Activated CD4-positive, alpha-beta T cell treated with anti-CD3 and anti-CD28 coated beads for 36 hours (primary cell): ENCODE data around the gene MPC1. TPM values are rescaled to one million over a fixed set of nuclear protein-coding genes. Genes with fewer than 3 reads are reported as not detected.
A peak's percentile ranks its signal among the peaks of the same experiment; 100 is the strongest.

ENCODE experiments used
- ATAC-seq: fragments of 200-7000 bp; cut with Tn5 transposase; one replicate; pipeline ENCODE4 v1.10.0; 2021; ENCODE audit warnings: mild to moderate bottlenecking, moderate library complexity
- CTCF ChIA-PET: fragments of 350-600 bp; sonication (Branson Sonifier 250); formaldehyde crosslinking; loops from one replicate; lab custom pipeline; 2021; ENCODE audit warnings: antibody characterized with exemption; lab: Charles Lee
- POLR2A ChIA-PET: fragments of 350-600 bp; sonication (Branson Sonifier 250); formaldehyde crosslinking; loops from one replicate; lab custom pipeline; 2021; ENCODE audit warnings: antibody characterized with exemption, inconsistent platforms; lab: Charles Lee
- DNase-seq: peaks from one replicate; pipeline ENCODE4 v3.0.0-alpha.2; 2020
- H3K27ac Mint-ChIP-seq: one replicate; pipeline ENCODE4 v1.8.0; 2021; ENCODE audit warnings: mixed read lengths
- H3K27me3 Mint-ChIP-seq: one replicate; pipeline ENCODE4 v1.8.0; 2021; ENCODE audit warnings: mixed read lengths
- H3K36me3 Mint-ChIP-seq: one replicate; pipeline ENCODE4 v1.8.0; 2021; ENCODE audit warnings: low read depth, mixed read lengths
- H3K4me1 Mint-ChIP-seq: one replicate; pipeline ENCODE4 v1.8.0; 2021; ENCODE audit warnings: mixed read lengths
- H3K4me3 Mint-ChIP-seq: one replicate; pipeline ENCODE4 v1.8.0; 2021; ENCODE audit warnings: mild to moderate bottlenecking, moderate library complexity, mixed read lengths
- H3K9me3 Mint-ChIP-seq: one replicate; pipeline ENCODE4 v1.8.0; 2021; ENCODE audit warnings: low read depth, mixed read lengths
- intact Hi-C, 2 experiments: fragments of 100-400 bp; cut with DNase I in 1 of 2; cut with micrococcal nuclease in 1 of 2; formaldehyde crosslinking; loops; one replicate each; pipeline versions ENCODE4 v1.14.2 to v1.15.1; 2022 to 2024; cut with DNase I, micrococcal nuclease
- total RNA-seq, 2 experiments: library from RNA; stranded (reverse); gene quantifications; one replicate each; pipeline ENCODE4 v1.2.3, GENCODE V29; 2021

The MPC1 gene
- total RNA-seq: 10 to 100 TPM; 17.7 to 20.5 TPM

- Mint-ChIP-seq H3K27ac (peak within 1 kb of the TSS; percentile 75), H3K27me3 (no peaks in the 10 kb centered on the region)
- peak; percentile 97 for DNase-seq
Observed at GRCh38 chr6:166382933-166383801, at the start of gene MPC1. MPC1 (minus strand) TSS chr6:166382940; CDS start chr6:166382876, 64 bp downstream.

GRCh38 chr6:166430269-166430668, 47.5 kb upstream of the MPC1 start:
- intact Hi-C loops: no loop called here
- Mint-ChIP-seq H3K9me3 (peaks cover 2% of the 10 kb centered on the region), H3K4me1 (peaks cover under 1% of the 10 kb centered on the region), H3K36me3 (peaks cover 8% of the 10 kb centered on the region), H3K27me3 (no peaks in the 10 kb centered on the region), H3K27ac (no peak overlapping the region), H3K4me3 (no peak overlapping the region)
- ChIA-PET CTCF (no interaction called here), POLR2A (no interaction called here)
- no peak for ATAC-seq
- no peak for DNase-seq

More at GRCh38 chr6:166382933-166383801, at the start of gene MPC1:
- ChIA-PET POLR2A (no interaction called here), CTCF (interaction anchor here (1.1 kb wide), 1 partner anchor 70 kb away, joined by 4 read pairs; no protein-coding TSS in a partner anchor)
- Mint-ChIP-seq H3K9me3 (no peaks in the 10 kb centered on the region), H3K36me3 (no peaks in the 10 kb centered on the region), H3K4me3 (peak within 1 kb of the TSS; percentile 86), H3K4me1 (peaks cover 4% of the 10 kb centered on the region)
- ATAC-seq: peak; percentile 95
- intact Hi-C loops: loop anchor here (1.0 to 10.0 kb wide), 10 partner anchors 34 to 1442 kb away; partner anchors contain the start of genes RPS6KA2 (in 2 of the 2), SFT2D1 (in 2 of the 2), AFDN (in 1 of the 2) and CEP43 (in 1 of the 2)

- H3K36me3 Mint-ChIP-seq: peaks cover 12% of the 10 kb centered on the region
- ChIA-PET CTCF (interaction anchor here (1.0 kb wide), 1 partner anchor 24 kb away, joined by 3 read pairs; no protein-coding TSS in a partner anchor), POLR2A (no interaction called here)
- H3K27ac Mint-ChIP-seq: no peak overlapping the region
- no peak for DNase-seq
- intact Hi-C loops: no loop called here
- H3K4me1 Mint-ChIP-seq: peaks cover 11% of the 10 kb centered on the region
- H3K9me3 Mint-ChIP-seq: peaks cover 2% of the 10 kb centered on the region
- no peak for ATAC-seq
- H3K4me3 Mint-ChIP-seq: no peak overlapping the region
- H3K27me3 Mint-ChIP-seq: no peaks in the 10 kb centered on the region
Observed at GRCh38 chr6:166424431-166424830, 41.7 kb upstream of the MPC1 start.

GRCh38 chr6:166423781-166424180, 41.0 kb upstream of the MPC1 start:
- no peak for DNase-seq
- CTCF ChIA-PET: interaction anchor here (1.0 kb wide), 1 partner anchor 23 kb away, joined by 3 read pairs; no protein-coding TSS in a partner anchor

GRCh38 chr6:166423051-166423745, 40.5 kb upstream of the MPC1 start:
- no peak for ATAC-seq
- Mint-ChIP-seq H3K4me3 (no peak overlapping the region), H3K36me3 (peaks cover 7% of the 10 kb centered on the region), H3K27ac (no peak overlapping the region), H3K9me3 (no peaks in the 10 kb centered on the region), H3K27me3 (no peaks in the 10 kb centered on the region), H3K4me1 (peaks cover 23% of the 10 kb centered on the region)
- POLR2A ChIA-PET: interaction anchor here (0.6 kb wide), 1 partner anchor 242 kb away, joined by 3 read pairs; no protein-coding TSS in a partner anchor
- intact Hi-C loops: no loop called here
- CTCF ChIA-PET: interaction anchor here (1.0 kb wide), 1 partner anchor 23 kb away, joined by 3 read pairs; no protein-coding TSS in a partner anchor
- DNase-seq: no peak

More at GRCh38 chr6:166423781-166424180, 41.0 kb upstream of the MPC1 start:
- H3K4me1 Mint-ChIP-seq: peaks cover 17% of the 10 kb centered on the region
- H3K4me3 Mint-ChIP-seq: no peak overlapping the region
- intact Hi-C loops: no loop called here
- H3K36me3 Mint-ChIP-seq: peaks cover 9% of the 10 kb centered on the region
- POLR2A ChIA-PET: no interaction called here
- H3K27me3 Mint-ChIP-seq: no peaks in the 10 kb centered on the region
- no peak overlapping the region for H3K27ac Mint-ChIP-seq
- no peak for ATAC-seq
- peaks cover 2% of the 10 kb centered on the region for H3K9me3 Mint-ChIP-seq

- H3K36me3 Mint-ChIP-seq: peaks cover 9% of the 10 kb centered on the region
- no peaks in the 10 kb centered on the region for H3K27me3 Mint-ChIP-seq
- intact Hi-C loops: no loop called here
- H3K9me3 Mint-ChIP-seq: no peaks in the 10 kb centered on the region
- peaks cover 32% of the 10 kb centered on the region for H3K4me1 Mint-ChIP-seq
- H3K27ac Mint-ChIP-seq: no peak overlapping the region
- H3K4me3 Mint-ChIP-seq: no peak overlapping the region
- ATAC-seq: no peak
- DNase-seq: no peak
- POLR2A ChIA-PET: no interaction called here
- CTCF ChIA-PET: interaction anchor here (1.0 kb wide), 1 partner anchor 22 kb away, joined by 3 read pairs; no protein-coding TSS in a partner anchor
Observed at GRCh38 chr6:166422201-166422940, 39.6 kb upstream of the MPC1 start.

- ATAC-seq (no peak), DNase-seq (no peak)
- intact Hi-C loops: no loop called here
- Mint-ChIP-seq H3K9me3 (peaks cover 10% of the 10 kb centered on the region), H3K27me3 (no peaks in the 10 kb centered on the region), H3K4me3 (no peak overlapping the region), H3K27ac (no peak overlapping the region), H3K36me3 (peaks cover 22% of the 10 kb centered on the region), H3K4me1 (peaks cover 52% of the 10 kb centered on the region)
- ChIA-PET POLR2A (no interaction called here), CTCF (interaction anchor here (1.0 kb wide), 1 partner anchor 39 kb away, joined by 3 read pairs; no protein-coding TSS in a partner anchor)
Observed at GRCh38 chr6:166420351-166420750, 37.6 kb upstream of the MPC1 start.

- intact Hi-C loops: loop anchor here (2.0 to 5.0 kb wide), 3 partner anchors 68 to 208 kb away; partner anchors contain the start of gene RPS6KA2 (in 2 of the 2)
- Mint-ChIP-seq H3K4me3 (no peak overlapping the region), H3K36me3 (peaks cover 24% of the 10 kb centered on the region), H3K27ac (no peak overlapping the region), H3K27me3 (no peaks in the 10 kb centered on the region), H3K9me3 (peaks cover 10% of the 10 kb centered on the region), H3K4me1 (peaks cover 58% of the 10 kb centered on the region)
- ChIA-PET CTCF (interaction anchor here (0.8 kb wide), 1 partner anchor 208 kb away, joined by 3 read pairs; the partner anchor contains the start of gene RPS6KA2), POLR2A (no interaction called here)
- DNase-seq: no peak
- ATAC-seq: no peak
Observed at GRCh38 chr6:166419717-166420116, 37.0 kb upstream of the MPC1 start.

- Mint-ChIP-seq H3K27me3 (no peaks in the 10 kb centered on the region), H3K4me3 (no peak overlapping the region), H3K9me3 (peaks cover 10% of the 10 kb centered on the region), H3K27ac (peak overlapping the region; percentile 34), H3K36me3 (peaks cover 22% of the 10 kb centered on the region), H3K4me1 (peaks cover 62% of the 10 kb centered on the region)
- ATAC-seq: peak; percentile 50
- intact Hi-C loops: loop anchor here (2.0 to 5.0 kb wide), 3 partner anchors 68 to 208 kb away; partner anchors contain the start of gene RPS6KA2 (in 2 of the 2)
- CTCF ChIA-PET: interaction anchor here (0.8 kb wide), 1 partner anchor 208 kb away, joined by 3 read pairs; the partner anchor contains the start of gene RPS6KA2
- POLR2A ChIA-PET: interaction anchor here (0.6 kb wide), 1 partner anchor 98 kb away, joined by 5 read pairs; no protein-coding TSS in a partner anchor
- peak; percentile 75 for DNase-seq
Observed at GRCh38 chr6:166419286-166419685, 36.5 kb upstream of the MPC1 start.

- Mint-ChIP-seq H3K36me3 (peaks cover 21% of the 10 kb centered on the region), H3K4me1 (peaks cover 66% of the 10 kb centered on the region), H3K4me3 (no peak overlapping the region), H3K27ac (peak overlapping the region; percentile 34), H3K9me3 (peaks cover 10% of the 10 kb centered on the region), H3K27me3 (no peaks in the 10 kb centered on the region)
- CTCF ChIA-PET: no interaction called here
- intact Hi-C loops: loop anchor here (2.0 to 5.0 kb wide), 3 partner anchors 69 to 209 kb away; partner anchors contain the start of gene RPS6KA2 (in 2 of the 2)
- peak; percentile 38 for DNase-seq
- no peak for ATAC-seq
- POLR2A ChIA-PET: interaction anchor here (0.6 kb wide), 1 partner anchor 98 kb away, joined by 5 read pairs; no protein-coding TSS in a partner anchor
Observed at GRCh38 chr6:166418691-166419143, 36.0 kb upstream of the MPC1 start.
